Fibroblast of lung (primary cell): Measurements from ENCODE around the gene RFTN2. TPM values are rescaled to one million over a fixed set of nuclear protein-coding genes. Genes with fewer than 3 reads are reported as not detected.
"Not testable (repeated sequence)": the region's sequence is repeated elsewhere in the genome, so short reads cannot be mapped to it uniquely, and the experiment has no call there.

Experiments
- DNase-seq, 2 donors: peaks; one replicate each; pipeline versions ENCODE4 v3.0.0 to v3.0.0-alpha.2; 2010; ENCODE audit warnings: low read depth in 2 of 2
- H2AFZ ChIP-seq: 2 replicates; pipeline ENCODE4 v1.5.1; 2012; ENCODE audit warnings: low read length, control low read depth, inconsistent platforms
- H3K27ac ChIP-seq: 2 replicates; pipeline ENCODE4 v1.5.1; 2011; ENCODE audit warnings: low read length, control low read depth; ENCODE audit not compliant: insufficient read depth
- H3K27me3 ChIP-seq: 2 replicates; pipeline ENCODE4 v1.5.1; 2011; ENCODE audit warnings: mild to moderate bottlenecking, low read length; ENCODE audit not compliant: control insufficient read depth, insufficient read depth
- H3K36me3 ChIP-seq: 2 replicates; pipeline ENCODE4 v1.5.1; 2011; ENCODE audit warnings: low read length; ENCODE audit not compliant: control insufficient read depth, insufficient read depth
- H3K4me1 ChIP-seq: 2 replicates; pipeline ENCODE4 v1.5.1; 2011; ENCODE audit warnings: low read length; ENCODE audit not compliant: control insufficient read depth, insufficient read depth; ENCODE audit errors: extremely low read depth
- H3K4me2 ChIP-seq: 2 replicates; pipeline ENCODE4 v1.5.1; 2011; ENCODE audit warnings: low read length, control low read depth; ENCODE audit not compliant: insufficient read depth; ENCODE audit errors: extremely low read depth
- H3K4me3 ChIP-seq, 4 experiments: fragments of 200-600 bp in 1 of 4; sonication (generic) in 1 of 4; replicated peaks in 1 of 4; 2 replicates each; pipeline ENCODE4 v1.5.1; 2011 to 2016; ENCODE audit warnings: low read length in 4 of 4, low read depth in 3 of 4, mild to moderate bottlenecking in 3 of 4, control low read depth in 2 of 4, inconsistent platforms in 1 of 4, mixed read lengths in 1 of 4; ENCODE audit not compliant: insufficient read depth in 1 of 4; ENCODE audit errors: control extremely low read depth in 1 of 4
- H3K79me2 ChIP-seq: 2 replicates; pipeline ENCODE4 v1.5.1; 2012; ENCODE audit warnings: mild to moderate bottlenecking, low read length, inconsistent platforms; ENCODE audit not compliant: control insufficient read depth, insufficient read depth
- H3K9ac ChIP-seq: 2 replicates; pipeline ENCODE4 v1.5.1; 2011; ENCODE audit warnings: mild to moderate bottlenecking, low read length, control low read depth; ENCODE audit not compliant: insufficient read depth
- H3K9me3 ChIP-seq: 2 replicates; pipeline ENCODE4 v1.5.1; 2012; ENCODE audit warnings: low read depth, low read length; ENCODE audit not compliant: control insufficient read depth, insufficient read depth
- H4K20me1 ChIP-seq: 2 replicates; pipeline ENCODE4 v1.5.1; 2011; ENCODE audit warnings: low read length; ENCODE audit not compliant: control insufficient read depth, insufficient read depth; ENCODE audit errors: extremely low read depth
- EZH2 ChIP-seq: IDR thresholded peaks from 2 replicates; pipeline ENCODE4 v1.5.1; 2012; ENCODE audit warnings: low read length, control low read depth, mild to moderate bottlenecking; ENCODE audit errors: missing control alignments
- polyA plus RNA-seq, 2 donors: library from polyadenylated mRNA; depleted of rRNA in 1 of 2; stranded (reverse) in 1 of 2; unstranded in 1 of 2; fragments of >200 nt; gene quantifications; 2 replicates each; pipeline ENCODE4 v1.2.1, GENCODE V29; 2011 to 2012; ENCODE audit warnings: missing spikeins in 1 of 2
- total RNA-seq: library from RNA; depleted of rRNA; stranded (reverse); fragments of >200 nt; gene quantifications from 2 replicates; pipeline ENCODE4 v1.2.1, GENCODE V29; 2014
- TF ChIP-seq, protein P1 (sequence below), 2 donors: IDR thresholded peaks in 1 of 2; conservative IDR thresholded peaks in 1 of 2; 1 replicate in 1 of 2; 2 replicates in 1 of 2; pipeline ENCODE4 v1.5.1; 2011 to 2012; ENCODE audit warnings: low read length in 2 of 2, control low read depth in 1 of 2, inconsistent platforms in 1 of 2, low read depth in 1 of 2, mild to moderate bottlenecking in 1 of 2

Gene RFTN2
- total and polyA plus RNA-seq, 2 donors (not counting 1 experiment from before 2014, with no cell fraction given): 0.95 to 10.2 TPM

DNA sequence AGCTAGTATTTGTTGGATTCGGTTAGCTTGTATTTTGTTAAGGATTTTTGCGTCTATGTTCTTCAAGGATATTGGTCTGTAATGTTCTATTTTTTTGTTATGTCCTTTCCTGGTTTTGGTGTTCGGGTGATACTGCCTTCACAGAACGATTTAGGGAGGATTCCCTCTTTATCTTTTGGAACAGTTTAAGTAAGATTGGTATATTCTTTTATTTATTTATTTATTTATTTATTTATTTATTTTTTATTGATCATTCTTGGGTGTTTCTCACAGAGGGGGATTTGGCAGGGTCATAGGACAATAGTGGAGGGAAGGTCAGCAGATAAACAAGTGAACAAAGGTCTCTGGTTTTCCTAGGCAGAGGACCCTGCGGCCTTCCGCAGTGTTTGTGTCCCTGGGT lies 19.8 kb upstream of the RFTN2 start:
- H3K4me3 ChIP-seq, H3K36me3 ChIP-seq, H3K9me3 ChIP-seq, DNase-seq, H4K20me1 ChIP-seq, H3K27ac ChIP-seq, H3K4me2 ChIP-seq, H3K79me2 ChIP-seq, H2AFZ ChIP-seq, H3K4me1 ChIP-seq, H3K9ac ChIP-seq, H3K27me3 ChIP-seq: not testable (repeated sequence)

DNA sequence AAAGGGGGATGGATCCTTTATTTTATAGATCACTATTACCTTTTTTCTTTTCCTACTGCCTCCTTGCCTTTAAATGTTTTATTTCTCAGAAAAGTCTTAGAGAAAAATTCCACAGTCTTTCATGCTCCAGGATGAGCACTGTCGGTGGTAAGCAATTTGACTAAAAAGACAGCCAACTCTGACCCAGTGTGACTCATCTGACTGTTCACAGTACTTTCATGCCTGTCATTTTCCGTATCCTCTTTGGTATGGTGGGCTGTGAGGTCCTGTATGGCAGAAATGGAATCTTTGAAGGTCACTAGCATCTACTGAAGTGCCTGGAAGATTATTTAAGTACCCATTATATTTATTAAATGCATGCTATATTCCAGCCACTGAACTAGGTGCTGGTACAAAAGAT lies 2.1 kb upstream of the RFTN2 start:
- Histone ChIP-seq H3K9ac (no peak overlapping the region), H3K36me3 (no peaks in the 10 kb centered on the region), H3K27me3 (no peaks in the 10 kb centered on the region), H3K4me1 (no peaks in the 10 kb centered on the region), H2AFZ (no peak overlapping the region), H3K79me2 (no peaks in the 10 kb centered on the region), H3K4me3 (no peak overlapping the region), H4K20me1 (no peaks in the 10 kb centered on the region), H3K9me3 (no peaks in the 10 kb centered on the region), H3K4me2 (no peak overlapping the region), H3K27ac (no peak overlapping the region)
- DNase-seq: peak; percentile 12 to 31
- no peak for TF ChIP-seq EZH2
- TF ChIP-seq, protein P1, sequence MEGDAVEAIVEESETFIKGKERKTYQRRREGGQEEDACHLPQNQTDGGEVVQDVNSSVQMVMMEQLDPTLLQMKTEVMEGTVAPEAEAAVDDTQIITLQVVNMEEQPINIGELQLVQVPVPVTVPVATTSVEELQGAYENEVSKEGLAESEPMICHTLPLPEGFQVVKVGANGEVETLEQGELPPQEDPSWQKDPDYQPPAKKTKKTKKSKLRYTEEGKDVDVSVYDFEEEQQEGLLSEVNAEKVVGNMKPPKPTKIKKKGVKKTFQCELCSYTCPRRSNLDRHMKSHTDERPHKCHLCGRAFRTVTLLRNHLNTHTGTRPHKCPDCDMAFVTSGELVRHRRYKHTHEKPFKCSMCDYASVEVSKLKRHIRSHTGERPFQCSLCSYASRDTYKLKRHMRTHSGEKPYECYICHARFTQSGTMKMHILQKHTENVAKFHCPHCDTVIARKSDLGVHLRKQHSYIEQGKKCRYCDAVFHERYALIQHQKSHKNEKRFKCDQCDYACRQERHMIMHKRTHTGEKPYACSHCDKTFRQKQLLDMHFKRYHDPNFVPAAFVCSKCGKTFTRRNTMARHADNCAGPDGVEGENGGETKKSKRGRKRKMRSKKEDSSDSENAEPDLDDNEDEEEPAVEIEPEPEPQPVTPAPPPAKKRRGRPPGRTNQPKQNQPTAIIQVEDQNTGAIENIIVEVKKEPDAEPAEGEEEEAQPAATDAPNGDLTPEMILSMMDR (conservative IDR thresholded peaks at IDR 0.05 in 1 of 2, IDR thresholded peaks at IDR 0.05 in 1 of 2; ENCODE audit: low read depth in 1 of 2, low read length in 2 of 2): no peak

DNA sequence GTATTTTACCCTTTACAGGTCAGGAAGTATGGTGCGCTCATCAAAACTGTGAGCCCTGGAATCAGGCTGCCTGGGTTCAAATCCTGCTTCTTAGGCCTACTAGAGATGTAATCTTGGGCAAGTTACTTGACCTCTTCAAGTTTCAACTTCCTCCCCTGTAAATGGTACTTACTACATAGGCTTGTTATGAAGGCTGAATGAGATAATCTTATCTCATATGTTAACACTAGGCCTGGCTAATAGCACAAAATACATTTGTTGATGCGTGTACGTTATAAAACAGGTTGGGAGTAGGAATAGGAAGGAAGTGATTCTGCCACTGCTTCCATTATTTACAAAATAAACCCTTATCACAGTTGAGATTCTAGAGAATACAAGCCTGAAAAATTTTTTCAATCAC lies 1.7 kb upstream of the RFTN2 start:
- Histone ChIP-seq H3K9me3 (no peaks in the 10 kb centered on the region), H3K36me3 (no peaks in the 10 kb centered on the region), H3K4me2 (no peak overlapping the region), H2AFZ (no peak overlapping the region), H3K27ac (no peak overlapping the region), H3K9ac (no peak overlapping the region), H3K27me3 (no peaks in the 10 kb centered on the region), H4K20me1 (no peaks in the 10 kb centered on the region), H3K4me3 (no peak overlapping the region), H3K4me1 (no peaks in the 10 kb centered on the region), H3K79me2 (no peaks in the 10 kb centered on the region)
- no peak for TF ChIP-seq EZH2
- TF ChIP-seq, protein P1 (conservative IDR thresholded peaks at IDR 0.05 in 1 of 2, IDR thresholded peaks at IDR 0.05 in 1 of 2; ENCODE audit: low read depth in 1 of 2, low read length in 2 of 2): no peak
- no peak for DNase-seq
